KMS-11 (cell line): ENCODE measurements around the gene VPS25.

Source experiments
- H2AFZ ChIP-seq: fragments of 200-600 bp; sonication (generic); 2 replicates; pipeline ENCODE4 v1.6.1; 2016; ENCODE audit warnings: antibody characterized with exemption, mixed run types, low read depth
- H3K27ac ChIP-seq: fragments of 200-600 bp; sonication (generic); 2 replicates; pipeline ENCODE4 v1.6.1; 2016; ENCODE audit warnings: mild to moderate bottlenecking, mixed run types
- H3K27me3 ChIP-seq: fragments of 200-600 bp; sonication (generic); 2 replicates; pipeline ENCODE4 v1.6.1; 2017; ENCODE audit warnings: mild to moderate bottlenecking, low read depth, mixed run types, moderate library complexity; ENCODE audit not compliant: insufficient read depth
- H3K36me3 ChIP-seq: fragments of 200-600 bp; sonication (generic); 2 replicates; pipeline ENCODE4 v1.6.1; 2017; ENCODE audit warnings: mild to moderate bottlenecking, mixed run types; ENCODE audit not compliant: insufficient read depth
- H3K4me1 ChIP-seq: fragments of 200-600 bp; sonication (generic); 2 replicates; pipeline ENCODE4 v1.6.1; 2016; ENCODE audit warnings: mild to moderate bottlenecking, low read depth, mixed run types; ENCODE audit not compliant: poor library complexity, severe bottlenecking
- H3K4me2 ChIP-seq: fragments of 200-600 bp; sonication (generic); 2 replicates; pipeline ENCODE4 v1.7.0; 2016; ENCODE audit warnings: mild to moderate bottlenecking, mixed run types
- H3K4me3 ChIP-seq: fragments of 200-600 bp; sonication (generic); IDR thresholded peaks from 2 replicates; pipeline ENCODE4 v1.6.1; 2017; ENCODE audit warnings: low read depth, low read length, mixed read lengths; ENCODE audit not compliant: insufficient read depth
- H3K79me2 ChIP-seq: fragments of 200-600 bp; sonication (generic); 2 replicates; pipeline ENCODE4 v1.6.1; 2016; ENCODE audit warnings: low read depth, mixed run types; ENCODE audit not compliant: insufficient read depth
- H3K9ac ChIP-seq: fragments of 200-600 bp; sonication (generic); 2 replicates; pipeline ENCODE4 v1.6.1; 2016; ENCODE audit warnings: mild to moderate bottlenecking, mixed run types
- H4K20me1 ChIP-seq: fragments of 200-600 bp; sonication (generic); 2 replicates; pipeline ENCODE4 v1.6.1; 2016; ENCODE audit warnings: mild to moderate bottlenecking, mixed run types; ENCODE audit not compliant: insufficient read depth
- CTCF ChIP-seq: fragments of 200-600 bp; sonication (generic); conservative IDR thresholded peaks from 2 replicates; pipeline ENCODE4 v1.6.1; 2017; ENCODE audit warnings: low read depth, mild to moderate bottlenecking, antibody characterized with exemption, low read length, moderate library complexity, mixed read lengths

VPS25 gene

DNA sequence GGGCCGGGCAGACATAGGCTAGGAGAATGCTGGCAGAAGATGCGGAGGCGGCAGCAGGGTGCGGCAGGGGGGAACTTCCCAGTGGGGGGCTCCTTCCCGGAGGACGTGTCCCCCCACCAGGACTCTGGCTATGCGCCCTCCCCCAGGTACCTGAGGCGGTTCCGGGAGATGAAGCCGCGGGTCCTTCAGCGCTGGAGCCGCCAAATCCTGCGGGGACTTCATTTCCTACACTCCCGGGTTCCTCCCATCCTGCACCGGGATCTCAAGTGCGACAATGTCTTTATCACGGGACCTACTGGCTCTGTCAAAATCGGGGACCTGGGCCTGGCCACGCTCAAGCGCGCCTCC, 10.5 kb downstream of the VPS25 start:
- H3K4me1 ChIP-seq, result no peaks in the 10 kb centered on the region
- no peaks in the 10 kb centered on the region for H3K79me2 ChIP-seq
- H3K27ac ChIP-seq, result no peak overlapping the region
- TF ChIP-seq CTCF, result no peak
- no peaks in the 10 kb centered on the region for H4K20me1 ChIP-seq
- no peak overlapping the region for H3K4me2 ChIP-seq
- no peak overlapping the region for H3K4me3 ChIP-seq
- H3K9ac ChIP-seq, result no peak overlapping the region
- H2AFZ ChIP-seq, result no peak overlapping the region
- H3K36me3 ChIP-seq, result no peaks in the 10 kb centered on the region
- H3K27me3 ChIP-seq, result peaks cover 51% of the 10 kb centered on the region

DNA sequence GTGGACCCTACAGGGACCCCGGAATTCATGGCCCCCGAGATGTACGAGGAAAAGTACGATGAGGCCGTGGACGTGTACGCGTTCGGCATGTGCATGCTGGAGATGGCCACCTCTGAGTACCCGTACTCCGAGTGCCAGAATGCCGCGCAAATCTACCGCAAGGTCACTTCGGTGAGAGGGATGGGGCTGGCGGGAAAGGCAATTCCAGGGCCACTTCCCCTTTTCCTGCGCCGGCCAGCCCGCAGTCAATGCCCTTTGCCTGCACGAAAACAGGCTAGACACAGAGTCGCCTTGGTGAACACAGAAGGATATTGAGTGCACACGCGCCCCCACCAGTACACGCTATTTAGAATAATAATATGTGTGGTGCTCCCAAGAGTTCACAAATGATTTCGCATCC, 11.2 kb downstream of the VPS25 start:
- H3K27me3 ChIP-seq, result peaks cover 51% of the 10 kb centered on the region
- no peaks in the 10 kb centered on the region for H3K4me1 ChIP-seq
- H3K27ac ChIP-seq, result no peak overlapping the region
- no peak overlapping the region for H3K4me2 ChIP-seq
- no peak for TF ChIP-seq CTCF
- H2AFZ ChIP-seq, result no peak overlapping the region
- no peaks in the 10 kb centered on the region for H4K20me1 ChIP-seq
- no peaks in the 10 kb centered on the region for H3K79me2 ChIP-seq
- H3K36me3 ChIP-seq, result no peaks in the 10 kb centered on the region
- no peak overlapping the region for H3K9ac ChIP-seq
- no peak overlapping the region for H3K4me3 ChIP-seq

DNA sequence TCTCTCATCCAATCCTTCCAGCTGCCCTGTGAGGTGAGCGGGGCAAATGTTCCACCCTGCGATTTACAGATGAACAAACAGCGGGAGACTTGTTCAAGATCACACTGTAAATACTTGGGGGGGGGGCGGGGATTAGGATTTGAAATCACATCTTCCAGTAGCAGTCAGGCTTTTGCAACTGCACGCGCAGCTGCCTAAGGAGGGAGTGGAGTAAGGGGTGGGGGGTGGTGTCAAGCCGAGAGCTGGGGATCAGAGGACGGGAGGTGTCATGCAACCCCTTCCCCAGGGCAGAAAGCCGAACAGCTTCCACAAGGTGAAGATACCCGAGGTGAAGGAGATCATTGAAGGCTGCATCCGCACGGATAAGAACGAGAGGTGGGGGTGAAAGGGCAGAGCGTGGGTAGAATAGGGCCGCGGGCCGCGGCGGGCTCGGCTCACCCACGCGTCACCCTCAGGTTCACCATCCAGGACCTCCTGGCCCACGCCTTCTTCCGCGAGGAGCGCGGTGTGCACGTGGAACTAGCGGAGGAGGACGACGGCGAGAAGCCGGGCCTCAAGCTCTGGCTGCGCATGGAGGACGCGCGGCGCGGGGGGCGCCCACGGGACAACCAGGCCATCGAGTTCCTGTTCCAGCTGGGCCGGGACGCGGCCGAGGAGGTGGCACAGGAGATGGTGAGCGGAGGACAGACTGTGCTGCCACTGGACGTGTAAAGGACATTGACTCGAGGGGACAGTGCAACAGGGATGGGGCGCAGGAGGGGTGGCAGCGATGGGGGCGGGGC, 11.8 kb downstream of the VPS25 start:
- Histone ChIP-seq H3K27me3 (peaks cover 51% of the 10 kb centered on the region), H3K79me2 (no peaks in the 10 kb centered on the region), H3K4me2 (no peak overlapping the region), H3K36me3 (no peaks in the 10 kb centered on the region), H3K4me3 (no peak overlapping the region), H3K9ac (no peak overlapping the region), H2AFZ (no peak overlapping the region), H4K20me1 (no peaks in the 10 kb centered on the region), H3K27ac (no peak overlapping the region), H3K4me1 (no peaks in the 10 kb centered on the region)
- TF ChIP-seq CTCF, result no peak

- no peak overlapping the region for H3K9ac ChIP-seq
- H2AFZ ChIP-seq, result no peak overlapping the region
- no peak overlapping the region for H3K4me3 ChIP-seq
- no peaks in the 10 kb centered on the region for H3K4me1 ChIP-seq
- H4K20me1 ChIP-seq, result no peaks in the 10 kb centered on the region
- no peaks in the 10 kb centered on the region for H3K36me3 ChIP-seq
- no peak for TF ChIP-seq CTCF
- peaks cover 41% of the 10 kb centered on the region for H3K27me3 ChIP-seq
- no peaks in the 10 kb centered on the region for H3K79me2 ChIP-seq
- no peak overlapping the region for H3K27ac ChIP-seq
- no peak overlapping the region for H3K4me2 ChIP-seq
Measured at GRCh38 chr17:42787266-42787665, 14.0 kb downstream of the VPS25 start.
